ENCODE data around the gene MYH16.

DNA sequence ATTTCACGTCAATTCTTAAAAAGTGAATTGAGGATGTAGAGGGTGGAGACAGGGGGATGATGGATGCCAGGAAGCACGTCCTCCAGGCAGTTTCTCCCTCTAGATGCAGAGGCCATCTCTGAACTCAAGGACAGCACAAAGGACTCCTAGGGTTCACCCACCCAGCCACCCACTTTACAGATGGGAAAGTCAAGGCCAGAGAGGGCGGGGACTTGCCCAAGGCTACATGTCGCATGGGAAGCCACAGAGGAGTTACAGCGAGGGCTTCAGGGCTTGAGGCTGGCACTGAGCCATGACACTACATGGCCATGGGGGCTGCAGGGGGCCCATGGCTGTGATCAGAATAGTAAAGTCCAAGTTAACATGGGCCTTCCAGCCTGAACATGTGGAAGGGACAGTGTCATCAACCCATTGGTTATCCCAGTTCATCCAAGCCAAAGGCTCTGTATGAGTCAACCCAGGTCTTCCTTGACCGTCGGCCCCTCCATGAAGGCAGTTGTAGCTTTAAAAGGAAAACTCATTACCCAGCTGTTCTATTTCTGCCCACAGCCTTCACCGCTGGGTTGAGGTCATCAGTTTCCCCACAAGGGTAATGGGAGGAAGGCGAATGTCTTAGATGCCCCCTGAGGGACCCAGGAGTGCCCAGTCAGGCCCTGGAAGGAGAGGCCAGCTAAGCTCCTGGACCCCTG is 40.4 kb upstream of the MYH16 start:
- TF ChIP-seq JUNB (IDR thresholded peaks at IDR 0.05) (no peak), POLR2AphosphoS2 (IDR thresholded peaks at IDR 0.05; ENCODE audit: low read depth, low read length) (no peak), SMC3 (IDR thresholded peaks at IDR 0.05; ENCODE audit: borderline replicate concordance, low read length) (no peak), CTCF (IDR thresholded peaks at IDR 0.05 in 2 of 3, conservative IDR thresholded peaks at IDR 0.05 in 1 of 3; ENCODE audit: control insufficient read depth in 2 of 3, extremely low read depth in 1 of 3, insufficient read depth in 1 of 3, low read depth in 3 of 3, low read length in 3 of 3) (no peak)
